ENCODE data around the gene MCRIP2.

GRCh38 chr16:592518-593306 is 48.9 kb upstream of the MCRIP2 start:
- no peak for TF ChIP-seq CTCF (IDR thresholded peaks at IDR 0.05; ENCODE audit: low read length)
- no peak for TF ChIP-seq EZH2 (optimal IDR thresholded peaks at IDR 0.05; ENCODE audit: low read depth, low read length)
